Natural killer cell (primary cell): ENCODE measurements around the gene BTBD19. TPM values are rescaled to one million over a fixed set of nuclear protein-coding genes. Genes with fewer than 3 reads are reported as not detected.

ENCODE experiments used
- ATAC-seq, 3 donors: fragments of 150-1000 bp in 2 of 3; fragments of 200-7000 bp in 1 of 3; cut with Tn5 transposase; 1 replicate in 1 of 3; 2 replicates in 2 of 3; pipeline ENCODE4 v1.10.0; 2021; ENCODE audit warnings: mild to moderate bottlenecking in 2 of 3, moderate library complexity in 2 of 3
- DNase-seq, 2 donors: peaks; one replicate each; pipeline versions ENCODE4 v3.0.0 to v3.0.0-alpha.2; 2013 to 2021; ENCODE audit warnings: mixed read lengths in 1 of 2
- H3K27ac ChIP-seq: one replicate; pipeline ENCODE4 v1.5.1; 2013; ENCODE audit warnings: mild to moderate bottlenecking, low read length
- H3K27me3 ChIP-seq: one replicate; pipeline ENCODE4 v1.6.1; 2013; ENCODE audit warnings: low read length; ENCODE audit not compliant: control insufficient read depth, insufficient read depth
- H3K36me3 ChIP-seq: one replicate; pipeline ENCODE4 v1.6.1; 2013; ENCODE audit warnings: low read length; ENCODE audit not compliant: control insufficient read depth, insufficient read depth
- H3K4me1 ChIP-seq: one replicate; pipeline ENCODE4 v1.6.1; 2013; ENCODE audit warnings: low read length; ENCODE audit not compliant: control insufficient read depth, insufficient read depth
- H3K4me3 ChIP-seq: one replicate; pipeline ENCODE4 v1.5.1; 2013; ENCODE audit warnings: low read length
- H3K9me3 ChIP-seq: one replicate; pipeline ENCODE4 v1.6.1; 2013; ENCODE audit warnings: low read length; ENCODE audit not compliant: control insufficient read depth, insufficient read depth
- H3K27ac Mint-ChIP-seq, 2 donors: one replicate each; pipeline ENCODE4 v1.8.0; 2022; ENCODE audit warnings: mild to moderate bottlenecking in 2 of 2, mixed read lengths in 2 of 2, moderate library complexity in 1 of 2
- H3K27me3 Mint-ChIP-seq, 2 donors: one replicate each; pipeline ENCODE4 v1.8.0; 2022; ENCODE audit warnings: low read depth in 2 of 2, mixed read lengths in 2 of 2
- H3K36me3 Mint-ChIP-seq: one replicate; pipeline ENCODE4 v1.8.0; 2022; ENCODE audit warnings: mixed read lengths
- H3K4me1 Mint-ChIP-seq, 2 donors: one replicate each; pipeline ENCODE4 v1.8.0; 2022; ENCODE audit warnings: mixed read lengths in 2 of 2
- H3K4me3 Mint-ChIP-seq: one replicate; pipeline ENCODE4 v1.8.0; 2022; ENCODE audit warnings: mild to moderate bottlenecking, moderate library complexity, mixed read lengths
- H3K9me3 Mint-ChIP-seq, 2 donors: one replicate each; pipeline ENCODE4 v1.8.0; 2022; ENCODE audit warnings: mixed read lengths in 2 of 2
- CTCF ChIP-seq: fragments of 200-600 bp; IDR thresholded peaks from one replicate; pipeline ENCODE4 v1.8.0; 2022; ENCODE audit warnings: antibody characterized with exemption
- WGBS: methylation state at CpG from one replicate; pipeline ENCODE4 v1.1.7; 2013; ENCODE audit warnings: missing lambda C conversion rate; ENCODE audit not compliant: insufficient coverage; 5-methylcytosine and 5-hydroxymethylcytosine counted together
- intact Hi-C: fragments of 100-400 bp; cut with micrococcal nuclease; formaldehyde crosslinking; loops from one replicate; pipeline ENCODE4 v1.14.2; 2022
- total RNA-seq, 4 donors: library from RNA; stranded (reverse); fragments of 120-200 nt in 1 of 4; gene quantifications; one replicate each; pipeline versions ENCODE4 v1.2.3 to v1.2.4, GENCODE V29; 2013 to 2022

The BTBD19 gene
- total RNA-seq, 3 donors from 2014 or later (not counting 1 experiment from before 2014, with no cell fraction given), result 4.4 to 5.7 (median 4.9) TPM

GRCh38 chr1:44860331-44860730 lies 52.0 kb downstream of the BTBD19 start:
- no peak for TF ChIP-seq CTCF
- no peaks in the 10 kb centered on the region for H3K9me3 ChIP-seq
- Mint-ChIP-seq H3K4me3 (no peak overlapping the region), H3K27me3 (no peaks in the 10 kb centered on the region), H3K9me3 (no peaks in the 10 kb centered on the region), H3K4me1 (no peaks in the 10 kb centered on the region), H3K36me3 (no peaks in the 10 kb centered on the region), H3K27ac (no peak overlapping the region)
- DNase-seq (no peak), ATAC-seq (no peak)
- no peak overlapping the region for H3K4me3 ChIP-seq
- no CpG with 5 or more reads among the region's 1 CpG for WGBS
- intact Hi-C loops, result no loop called here
- H3K4me1 ChIP-seq, result peaks cover 3% of the 10 kb centered on the region
- no peaks in the 10 kb centered on the region for H3K27me3 ChIP-seq
- no peak overlapping the region for H3K27ac ChIP-seq
- H3K36me3 ChIP-seq, result peaks cover 2% of the 10 kb centered on the region

GRCh38 chr1:44860891-44861425 lies 52.6 kb downstream of the BTBD19 start:
- H3K4me1 Mint-ChIP-seq, result no peaks in the 10 kb centered on the region
- Histone ChIP-seq H3K4me1 (peaks cover 3% of the 10 kb centered on the region), H3K27ac (no peak overlapping the region), H3K27me3 (no peaks in the 10 kb centered on the region), H3K36me3 (no peaks in the 10 kb centered on the region), H3K9me3 (no peaks in the 10 kb centered on the region), H3K4me3 (no peak overlapping the region)
- intact Hi-C loops, result no loop called here
- ATAC-seq, result no peak
- H3K4me3 Mint-ChIP-seq, result no peak overlapping the region
- DNase-seq, result no peak
- no peaks in the 10 kb centered on the region for H3K9me3 Mint-ChIP-seq
- no peaks in the 10 kb centered on the region for H3K36me3 Mint-ChIP-seq
- H3K27ac Mint-ChIP-seq, result no peak overlapping the region
- 91% methylated on average over 1 of the region's 1 CpG for WGBS
- H3K27me3 Mint-ChIP-seq, result no peaks in the 10 kb centered on the region
- no peak for TF ChIP-seq CTCF

GRCh38 chr1:44862829-44863401 lies 54.6 kb downstream of the BTBD19 start:
- no peaks in the 10 kb centered on the region for H3K27me3 ChIP-seq
- H3K27ac Mint-ChIP-seq, result no peak overlapping the region
- WGBS, result 98% methylated on average over 3 of the region's 5 CpGs
- ATAC-seq, result no peak
- no peaks in the 10 kb centered on the region for H3K27me3 Mint-ChIP-seq
- intact Hi-C loops, result no loop called here
- peaks cover 3% of the 10 kb centered on the region for H3K4me1 ChIP-seq
- H3K4me1 Mint-ChIP-seq, result no peaks in the 10 kb centered on the region
- no peak for TF ChIP-seq CTCF
- no peaks in the 10 kb centered on the region for H3K9me3 Mint-ChIP-seq
- no peak for DNase-seq
- no peak overlapping the region for H3K4me3 Mint-ChIP-seq
- H3K9me3 ChIP-seq, result no peaks in the 10 kb centered on the region
- no peaks in the 10 kb centered on the region for H3K36me3 ChIP-seq
- H3K27ac ChIP-seq, result no peak overlapping the region
- no peaks in the 10 kb centered on the region for H3K36me3 Mint-ChIP-seq
- H3K4me3 ChIP-seq, result no peak overlapping the region

Other genes starting within 250 kb of the BTBD19 start
- 1 to 10 TPM; 2.2 to 3.8 (median 3.3) TPM for gene TMEM53, start 134.0 kb upstream of the BTBD19 start, total RNA-seq
- gene ARMH1, start 133.8 kb upstream of the BTBD19 start, total RNA-seq, result 10 to 100 TPM in 1 of 3 donors, 1 to 10 TPM in 2; 1.5 to 25.5 (median 5.0) TPM
- not detected for gene RNU5D-1, start 77.4 kb upstream of the BTBD19 start, total RNA-seq
- 1 to 10 TPM in 1 of 3 donors, under 1 TPM in 2; 0.59 to 1.3 (median 0.93) TPM for gene KIF2C, start 68.7 kb upstream of the BTBD19 start, total RNA-seq
- 1,000 to 10,000 TPM in 2 of 3 donors, 100 to 1,000 TPM in 1; 848 to 1,092 (median 1,009) TPM for gene RPS8, start 33.0 kb upstream of the BTBD19 start, total RNA-seq
- gene BEST4, start 20.4 kb upstream of the BTBD19 start, total RNA-seq, result under 1 TPM; 0.18 to 0.33 (median 0.28) TPM
- 10 to 100 TPM; 39.5 to 89.2 (median 78.1) TPM for gene PLK3, start 8.1 kb upstream of the BTBD19 start, total RNA-seq
- 1 to 10 TPM in 1 of 3 donors, under 1 TPM in 1, not detected in 1; 0.96 to 1.2 TPM for gene DYNLT4, start 1.2 kb upstream of the BTBD19 start, total RNA-seq
- gene PTCH2, start 34.7 kb downstream of the BTBD19 start, total RNA-seq, result 1 to 10 TPM; 1.8 to 3.1 (median 2.4) TPM
- 10 to 100 TPM; 12.4 to 19.1 (median 14.3) TPM for gene EIF2B3, start 178.1 kb downstream of the BTBD19 start, total RNA-seq
- 10 to 100 TPM; 56.6 to 67.4 (median 64.4) TPM for gene HECTD3, start 202.8 kb downstream of the BTBD19 start, total RNA-seq
- 10 to 100 TPM; 54.5 to 65.4 (median 56.6) TPM for gene UROD, start 203.7 kb downstream of the BTBD19 start, total RNA-seq